Measurements from ENCODE around the gene AVPI1. TPM values are rescaled to one million over a fixed set of nuclear protein-coding genes. Genes with fewer than 3 reads are reported as not detected.

The AVPI1 gene
- total RNA-seq: 18.2 and 55.8 TPM in 2 replicates

GRCh38 chr10:97686962-97687784 lies at the start of gene AVPI1:
AVPI1 (minus strand) TSS chr10:97687241; CDS start chr10:97679905, 7,336 bp downstream.

GRCh38 chr10:97713339-97713825 lies 26.3 kb upstream of the AVPI1 start, which contains the start of gene MARVELD1:
MARVELD1 (plus strand) TSS chr10:97713730; CDS start chr10:97713877, 147 bp downstream.

DNA sequence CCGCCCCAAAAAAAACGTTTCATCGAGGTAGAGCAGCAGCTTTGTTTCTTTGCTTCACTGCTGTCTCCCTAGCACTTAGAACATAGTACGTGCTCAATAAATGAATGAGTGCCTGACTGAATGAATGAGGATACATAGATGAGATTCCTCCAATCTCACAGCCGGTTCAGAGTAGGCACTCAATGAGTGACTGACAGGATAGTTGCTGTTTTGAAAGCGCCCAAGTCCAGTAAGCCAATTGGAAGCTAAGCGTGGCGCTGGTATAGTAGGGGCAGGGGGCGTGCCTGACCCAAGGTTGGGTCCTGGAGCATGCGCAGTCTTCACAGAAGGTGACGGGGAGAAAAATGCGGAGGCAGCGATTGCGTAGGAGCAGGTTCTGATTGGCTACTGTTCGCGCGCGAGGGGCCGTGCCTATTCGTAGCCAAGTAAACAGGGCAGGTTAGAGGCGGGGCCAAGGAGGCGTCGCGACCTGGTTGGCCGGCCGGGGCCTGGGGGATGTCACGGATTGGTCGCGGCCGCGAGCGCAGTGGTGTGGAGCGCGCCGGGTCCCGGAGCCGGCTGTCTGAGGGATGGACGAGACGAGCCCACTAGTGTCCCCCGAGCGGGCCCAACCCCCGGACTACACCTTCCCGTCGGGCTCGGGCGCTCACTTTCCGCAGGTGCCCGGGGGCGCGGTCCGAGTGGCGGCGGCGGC lies 46.7 kb downstream of the AVPI1 start, which contains the start of gene PI4K2A:
Gene PI4K2A, plus strand, starts transcription at position 498 of the 694 bp plus-strand sequence. Its CDS starts 72 bp downstream, at position 570.

DNA sequence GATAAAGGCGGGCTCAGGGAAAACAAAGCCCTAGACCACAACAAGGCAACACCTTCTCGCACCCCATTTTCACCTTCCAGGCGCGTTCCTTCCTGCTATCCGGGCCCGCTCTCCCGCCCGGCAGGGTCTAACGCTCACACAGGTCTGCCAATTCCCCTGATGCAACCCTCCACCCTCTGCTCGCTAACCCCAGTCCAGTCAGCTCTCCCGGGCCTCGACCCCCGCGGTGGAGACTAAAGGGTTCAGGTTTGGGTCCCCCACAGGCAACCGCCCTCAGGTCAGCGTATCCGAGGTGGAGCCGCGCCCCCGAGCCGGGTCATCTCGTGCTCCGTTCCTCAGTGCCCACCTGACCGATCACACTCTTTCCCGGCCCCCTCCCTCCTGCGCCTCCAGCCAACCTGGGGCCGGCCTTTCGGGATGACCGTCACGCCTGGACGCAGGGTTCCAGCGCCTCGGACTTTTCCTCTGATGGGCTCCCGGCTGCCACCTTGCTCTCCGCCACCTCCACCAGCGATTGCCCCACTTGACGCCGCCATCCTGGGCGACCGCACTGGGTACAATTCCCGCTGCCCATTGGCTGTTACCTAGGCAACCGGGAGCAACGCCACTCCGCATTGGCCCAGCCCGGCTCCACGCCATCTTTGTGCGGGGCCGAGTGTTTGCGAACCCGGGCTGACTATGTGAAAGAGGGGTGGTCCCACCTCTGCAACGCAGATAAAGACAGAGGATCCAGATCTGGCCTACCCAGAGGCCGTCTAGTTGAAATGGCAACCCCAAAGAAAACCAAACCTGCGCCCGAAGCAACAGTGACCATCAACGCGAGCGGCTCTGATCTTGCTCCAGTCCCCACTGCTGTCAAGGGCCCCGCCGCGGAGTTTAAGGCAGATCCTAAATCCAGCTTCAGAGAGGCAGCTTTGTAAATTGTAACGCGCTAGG lies 53.8 kb downstream of the AVPI1 start, which contains the start of gene MORN4:
Gene MORN4, minus strand, starts transcription at position 552 of the 936 bp plus-strand sequence. CDS start 13,847 bp downstream, outside the sequence.

Other genes starting within 250 kb of the AVPI1 start
- gene EXOSC1, start 241.2 kb downstream of the AVPI1 start, total RNA-seq: 48.1 and 54.1 TPM in 2 replicates
- 55.1 and 92.6 TPM in 2 replicates for gene ZDHHC16, start 241.1 kb downstream of the AVPI1 start, total RNA-seq
- gene MMS19, start 188.8 kb downstream of the AVPI1 start, total RNA-seq: 66.7 and 102 TPM in 2 replicates
- 41.6 and 54.0 TPM in 2 replicates for gene UBTD1, start 188.3 kb downstream of the AVPI1 start, total RNA-seq
- not detected in 2 replicates for gene ANKRD2, start 114.5 kb downstream of the AVPI1 start, total RNA-seq
- 0.14 and 0.44 TPM in 2 replicates for gene HOGA1, start 102.9 kb downstream of the AVPI1 start, total RNA-seq
- gene C10orf62, start 97.5 kb downstream of the AVPI1 start, total RNA-seq: not detected in 2 replicates
- gene MORN4, start 53.7 kb downstream of the AVPI1 start, total RNA-seq: 4.6 and 5.7 TPM in 2 replicates
- gene PI4K2A, start 46.6 kb downstream of the AVPI1 start, total RNA-seq: 29.5 and 30.2 TPM in 2 replicates
- 39.8 and 53.3 TPM in 2 replicates for gene MARVELD1, start 26.5 kb upstream of the AVPI1 start, total RNA-seq
- 24.9 and 31.6 TPM in 2 replicates for gene ZFYVE27, start 49.9 kb upstream of the AVPI1 start, total RNA-seq
- gene SFRP5, start 84.8 kb upstream of the AVPI1 start, total RNA-seq: not detected in 2 replicates
- not detected in 2 replicates for gene GOLGA7B, start 162.6 kb upstream of the AVPI1 start, total RNA-seq

Data from placental pericyte (primary cell).